ENCODE data around the gene RFC3. TPM values are rescaled to one million over a fixed set of nuclear protein-coding genes. Genes with fewer than 3 reads are reported as not detected.

RFC3 gene
- total and polyA plus RNA-seq, 4 donors, result 6.3 to 16.5 (median 8.5) TPM

DNA sequence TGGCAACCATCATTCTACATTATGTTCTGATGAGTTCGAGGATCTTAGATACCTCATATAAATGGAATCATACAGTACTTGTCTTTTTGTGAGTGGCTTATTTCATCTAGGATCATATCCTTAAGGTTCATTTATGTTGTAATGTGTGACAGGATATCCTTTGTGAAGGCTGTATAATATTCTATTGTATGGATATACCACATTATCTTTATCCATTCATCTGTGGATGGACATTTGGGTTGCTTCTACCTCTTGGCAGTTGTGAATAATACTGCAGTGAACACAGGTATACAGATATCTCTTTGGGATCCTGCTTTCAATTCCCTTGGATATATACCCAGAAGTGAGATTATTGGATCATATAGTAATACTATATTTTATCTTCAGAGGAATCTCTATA lies 33.2 kb upstream of the RFC3 start:
- WGBS, 2 donors, result 97 to 100% methylated on average over 1 of the region's 1 CpG
- no peaks in the 10 kb centered on the region for H3K9me3 ChIP-seq (ENCODE audit: control insufficient read depth in 4 of 4, insufficient read depth in 3 of 4, low read length in 3 of 4)
- no peak overlapping the region for H3K27ac ChIP-seq (ENCODE audit: low read depth in 1 of 2, low read length in 1 of 2)

DNA sequence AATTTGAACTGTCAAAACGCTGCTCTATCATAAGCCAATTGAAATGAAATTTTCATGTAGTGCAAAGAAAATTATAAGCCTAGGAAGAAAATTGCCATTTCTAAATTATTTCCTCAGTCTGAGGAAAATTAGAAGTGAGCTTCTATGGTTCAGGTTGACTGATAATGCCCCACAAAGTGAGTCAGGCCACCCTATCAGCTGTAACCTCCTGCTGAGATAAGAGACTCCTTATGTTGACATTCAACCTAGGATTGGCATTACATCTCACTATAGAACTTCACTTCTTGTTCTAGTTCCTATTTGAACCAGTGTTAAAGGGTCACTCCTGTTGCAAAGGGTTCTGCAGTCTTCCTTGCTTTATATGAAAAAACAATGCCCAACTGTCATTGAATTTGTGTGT lies 32.6 kb upstream of the RFC3 start:
- no peak for DNase-seq
- Histone ChIP-seq H3K4me1 (ENCODE audit: control insufficient read depth in 5 of 5, insufficient read depth in 5 of 5, low read length in 5 of 5) (no peaks in the 10 kb centered on the region), H3K27ac (ENCODE audit: low read depth in 1 of 2, low read length in 1 of 2) (no peak overlapping the region), H3K27me3 (ENCODE audit: control insufficient read depth in 3 of 3, insufficient read depth in 3 of 3, low read length in 2 of 3) (no peaks in the 10 kb centered on the region), H3K9me3 (ENCODE audit: control insufficient read depth in 4 of 4, insufficient read depth in 3 of 4, low read length in 3 of 4) (no peaks in the 10 kb centered on the region), H3K36me3 (ENCODE audit: control insufficient read depth in 4 of 4, insufficient read depth in 4 of 4, low read length in 4 of 4) (no peaks in the 10 kb centered on the region), H3K4me3 (no peak overlapping the region), H3K9ac (ENCODE audit: insufficient read depth in 1 of 2, low read length in 2 of 2) (no peak overlapping the region)
- no peak for ATAC-seq (ENCODE audit: insufficient read depth, low FRiP score)
- no peak for TF ChIP-seq CTCF (IDR thresholded peaks at IDR 0.05; ENCODE audit: control extremely low read depth, extremely low read depth)
- WGBS, 2 donors, result 91 to 92% methylated on average over 1 of the region's 1 CpG

More for the DNA sequence above, 33.2 kb upstream of the RFC3 start:
- Histone ChIP-seq H3K36me3 (ENCODE audit: control insufficient read depth in 4 of 4, insufficient read depth in 4 of 4, low read length in 4 of 4) (no peaks in the 10 kb centered on the region), H3K27me3 (ENCODE audit: control insufficient read depth in 3 of 3, insufficient read depth in 3 of 3, low read length in 2 of 3) (no peaks in the 10 kb centered on the region), H3K4me3 (no peak overlapping the region), H3K4me1 (ENCODE audit: control insufficient read depth in 5 of 5, insufficient read depth in 5 of 5, low read length in 5 of 5) (no peaks in the 10 kb centered on the region), H3K9ac (ENCODE audit: insufficient read depth in 1 of 2, low read length in 2 of 2) (no peak overlapping the region)
- DNase-seq, result no peak
- no peak for ATAC-seq (ENCODE audit: insufficient read depth, low FRiP score)
- TF ChIP-seq CTCF (IDR thresholded peaks at IDR 0.05; ENCODE audit: control extremely low read depth, extremely low read depth), result no peak

- Histone ChIP-seq H3K9me3 (ENCODE audit: control insufficient read depth in 4 of 4, insufficient read depth in 3 of 4, low read length in 3 of 4) (no peaks in the 10 kb centered on the region), H3K4me3 (peak overlapping the region; percentile 1), H3K9ac (ENCODE audit: insufficient read depth in 1 of 2, low read length in 2 of 2) (no peak overlapping the region), H3K36me3 (ENCODE audit: control insufficient read depth in 4 of 4, insufficient read depth in 4 of 4, low read length in 4 of 4) (no peaks in the 10 kb centered on the region), H3K27ac (ENCODE audit: low read depth in 1 of 2, low read length in 1 of 2) (no peak overlapping the region), H3K4me1 (ENCODE audit: control insufficient read depth in 5 of 5, insufficient read depth in 5 of 5, low read length in 5 of 5) (no peaks in the 10 kb centered on the region), H3K27me3 (ENCODE audit: control insufficient read depth in 3 of 3, insufficient read depth in 3 of 3, low read length in 2 of 3) (no peaks in the 10 kb centered on the region)
- TF ChIP-seq CTCF (IDR thresholded peaks at IDR 0.05; ENCODE audit: control extremely low read depth, extremely low read depth), result no peak
- ATAC-seq (ENCODE audit: insufficient read depth, low FRiP score), result no peak
- WGBS, 2 donors, result 36 to 42% methylated on average over 6 of the region's 6 CpGs
- no peak for DNase-seq
Measured at GRCh38 chr13:33787051-33787591, 30.8 kb upstream of the RFC3 start.

DNA sequence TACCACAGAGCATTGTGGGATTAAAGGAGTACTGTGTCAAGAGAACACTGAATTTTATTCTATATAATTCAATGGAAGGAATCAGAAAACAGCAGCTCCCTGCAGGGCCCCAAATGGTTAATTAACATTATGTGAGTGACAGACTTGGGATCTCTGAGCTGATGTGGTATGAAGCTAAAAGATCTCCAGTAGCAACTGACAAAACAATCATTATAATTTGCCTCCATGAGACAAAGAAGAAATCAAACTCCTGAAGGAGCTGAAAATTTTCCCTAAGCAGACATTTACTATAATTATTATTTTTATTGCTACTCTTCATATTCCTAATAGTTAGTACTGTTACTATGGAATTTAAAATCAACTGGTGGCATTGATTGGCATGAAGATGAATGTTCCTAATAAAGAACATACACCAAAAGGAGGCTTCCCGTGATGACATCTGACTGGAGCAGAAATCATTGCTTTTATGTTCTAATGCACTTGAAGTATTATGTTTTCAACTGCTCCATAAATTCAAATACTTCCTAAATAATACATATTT lies 28.8 kb upstream of the RFC3 start:
- Histone ChIP-seq H3K27ac (ENCODE audit: low read depth in 1 of 2, low read length in 1 of 2) (no peak overlapping the region), H3K4me3 (no peak overlapping the region), H3K9ac (ENCODE audit: insufficient read depth in 1 of 2, low read length in 2 of 2) (no peak overlapping the region), H3K9me3 (ENCODE audit: control insufficient read depth in 4 of 4, insufficient read depth in 3 of 4, low read length in 3 of 4) (no peaks in the 10 kb centered on the region), H3K36me3 (ENCODE audit: control insufficient read depth in 4 of 4, insufficient read depth in 4 of 4, low read length in 4 of 4) (no peaks in the 10 kb centered on the region), H3K27me3 (ENCODE audit: control insufficient read depth in 3 of 3, insufficient read depth in 3 of 3, low read length in 2 of 3) (no peaks in the 10 kb centered on the region), H3K4me1 (ENCODE audit: control insufficient read depth in 5 of 5, insufficient read depth in 5 of 5, low read length in 5 of 5) (no peaks in the 10 kb centered on the region)
- DNase-seq (no peak), ATAC-seq (ENCODE audit: insufficient read depth, low FRiP score) (no peak)
- 90 to 97% methylated on average over 1 of the region's 1 CpG for WGBS, 2 donors
- no peak for TF ChIP-seq CTCF (IDR thresholded peaks at IDR 0.05; ENCODE audit: control extremely low read depth, extremely low read depth)

Measured in lung (tissue), 12 donors.